Dendritic cell treated with granulocyte-macrophage colony-stimulating factor and Interleukin-4, amounts not matched to agents 40 ng/mL and 50 ng/mL, for 4 days (primary cell): ENCODE measurements around the gene GGT5.
"Not testable (repeated sequence)": the region's sequence is repeated elsewhere in the genome, so short reads cannot be mapped to it uniquely, and the experiment has no call there.

ENCODE experiments used
- H3K27ac Mint-ChIP-seq: one replicate; pipeline ENCODE4 v1.8.0; 2022; ENCODE audit warnings: mild to moderate bottlenecking, mixed read lengths
- H3K27me3 Mint-ChIP-seq: one replicate; pipeline ENCODE4 v1.8.0; 2022; ENCODE audit warnings: mild to moderate bottlenecking, mixed read lengths
- H3K36me3 Mint-ChIP-seq: one replicate; pipeline ENCODE4 v1.8.0; 2022; ENCODE audit warnings: low read depth, mixed read lengths
- H3K4me1 Mint-ChIP-seq: one replicate; pipeline ENCODE4 v1.8.0; 2022; ENCODE audit warnings: low read depth, mixed read lengths
- H3K4me3 Mint-ChIP-seq: one replicate; pipeline ENCODE4 v1.8.0; 2022; ENCODE audit warnings: mild to moderate bottlenecking, moderate library complexity, mixed read lengths
- H3K9me3 Mint-ChIP-seq: one replicate; pipeline ENCODE4 v1.8.0; 2022; ENCODE audit warnings: mixed read lengths
- intact Hi-C: fragments of 100-400 bp; cut with micrococcal nuclease; formaldehyde crosslinking; loops from one replicate; pipeline ENCODE4 v1.15.0; 2022

GGT5 gene

DNA sequence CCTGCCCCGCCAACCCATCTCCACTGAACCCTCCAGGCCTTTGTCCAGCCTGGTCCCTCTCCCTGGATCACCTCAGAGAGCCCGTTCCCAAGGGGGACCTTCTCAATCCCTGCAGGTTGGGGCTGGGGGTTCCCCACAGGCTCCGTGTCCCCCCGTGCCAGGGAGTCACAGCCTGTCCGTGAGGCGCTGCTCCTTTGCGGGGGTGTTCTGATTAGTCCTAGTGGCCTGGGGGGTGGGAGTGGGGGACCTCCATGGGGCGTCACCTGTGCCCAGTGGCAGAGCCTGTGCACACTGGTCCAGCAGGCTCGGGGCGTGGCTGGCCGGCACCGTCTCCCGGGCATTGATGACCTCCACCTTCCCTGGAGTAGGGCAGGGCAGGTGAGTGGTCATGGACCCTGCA lies 11.6 kb downstream of the GGT5 start:
- Mint-ChIP-seq H3K36me3 (peaks cover 99% of the 10 kb centered on the region), H3K27ac (no peak overlapping the region), H3K9me3 (no peaks in the 10 kb centered on the region), H3K4me1 (peaks cover 71% of the 10 kb centered on the region), H3K4me3 (no peak overlapping the region), H3K27me3 (no peaks in the 10 kb centered on the region)
- intact Hi-C loops, result no loop called here

DNA sequence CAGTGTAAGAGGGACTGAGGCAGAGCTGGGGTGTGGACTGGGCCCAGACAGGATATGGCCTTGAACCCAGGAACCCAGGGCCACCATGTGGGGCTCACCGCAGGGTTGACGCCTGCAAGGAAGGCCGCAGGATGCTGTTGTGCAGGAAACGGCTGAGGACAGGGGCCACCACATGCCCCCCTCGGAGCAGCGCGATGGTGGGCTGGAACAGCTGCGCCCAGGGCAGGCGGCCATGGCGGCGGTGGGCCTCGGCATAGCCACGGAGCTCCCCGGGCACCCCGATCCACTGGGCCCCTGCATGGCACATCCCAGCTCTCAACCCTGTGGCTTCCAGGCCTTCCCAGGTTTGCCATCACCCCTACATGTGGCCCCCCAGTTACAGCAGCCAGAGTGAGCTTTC lies 12.2 kb downstream of the GGT5 start:
- intact Hi-C loops, result no loop called here
- Mint-ChIP-seq H3K4me1 (peaks cover 71% of the 10 kb centered on the region), H3K4me3 (no peak overlapping the region), H3K9me3 (no peaks in the 10 kb centered on the region), H3K27me3 (no peaks in the 10 kb centered on the region), H3K36me3 (peaks cover 100% of the 10 kb centered on the region), H3K27ac (peak overlapping the region; percentile 66)

DNA sequence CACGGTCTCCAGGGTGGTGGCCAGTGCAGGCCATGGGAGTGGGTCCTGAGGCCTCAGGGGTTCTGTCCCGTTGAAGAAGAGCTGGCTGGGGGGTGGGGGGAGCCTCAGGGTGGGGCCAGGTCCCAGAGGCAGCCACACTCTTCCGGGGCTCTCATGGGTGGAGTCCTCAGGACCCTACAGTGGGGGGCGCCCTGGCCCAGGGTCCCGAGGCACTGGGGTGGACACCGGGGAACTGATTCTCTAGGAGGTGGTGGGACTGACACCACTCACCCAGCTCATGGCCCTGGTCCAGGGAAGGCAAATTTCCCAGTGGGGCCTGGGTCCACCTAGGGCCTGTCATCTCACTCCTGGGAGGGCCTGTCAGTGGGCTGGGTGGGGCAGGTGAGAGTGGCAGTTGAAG lies 12.8 kb downstream of the GGT5 start:
- Mint-ChIP-seq H3K9me3 (no peaks in the 10 kb centered on the region), H3K27ac (peak overlapping the region; percentile 66), H3K4me1 (peaks cover 71% of the 10 kb centered on the region), H3K27me3 (no peaks in the 10 kb centered on the region), H3K4me3 (no peak overlapping the region), H3K36me3 (peaks cover 100% of the 10 kb centered on the region)
- intact Hi-C loops, result no loop called here

DNA sequence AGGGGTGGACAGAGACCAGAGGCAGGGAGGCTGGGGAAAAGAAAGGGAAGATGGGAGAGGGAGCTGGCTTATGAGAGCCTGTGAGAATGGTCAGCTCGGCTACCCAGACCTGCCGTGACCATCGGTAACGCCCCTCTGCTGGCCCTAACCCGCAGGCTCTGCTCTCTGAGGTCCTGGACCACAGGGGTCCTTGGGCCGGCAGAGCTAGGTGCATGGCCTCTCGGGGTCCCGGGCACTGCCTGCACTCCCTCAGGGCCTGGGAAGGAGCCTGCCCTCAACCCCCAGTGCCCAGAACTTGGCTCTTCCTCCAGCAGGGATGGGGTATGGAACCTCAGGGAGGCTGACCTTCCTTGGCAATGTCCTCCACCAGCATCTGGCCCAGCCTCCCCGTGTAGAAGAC lies 13.2 kb downstream of the GGT5 start:
- H3K4me1 Mint-ChIP-seq, result peaks cover 66% of the 10 kb centered on the region
- intact Hi-C loops, result no loop called here
- no peak overlapping the region for H3K4me3 Mint-ChIP-seq
- H3K27me3 Mint-ChIP-seq, result no peaks in the 10 kb centered on the region
- H3K36me3 Mint-ChIP-seq, result peaks cover 100% of the 10 kb centered on the region
- no peaks in the 10 kb centered on the region for H3K9me3 Mint-ChIP-seq
- peak overlapping the region; percentile 66 for H3K27ac Mint-ChIP-seq

DNA sequence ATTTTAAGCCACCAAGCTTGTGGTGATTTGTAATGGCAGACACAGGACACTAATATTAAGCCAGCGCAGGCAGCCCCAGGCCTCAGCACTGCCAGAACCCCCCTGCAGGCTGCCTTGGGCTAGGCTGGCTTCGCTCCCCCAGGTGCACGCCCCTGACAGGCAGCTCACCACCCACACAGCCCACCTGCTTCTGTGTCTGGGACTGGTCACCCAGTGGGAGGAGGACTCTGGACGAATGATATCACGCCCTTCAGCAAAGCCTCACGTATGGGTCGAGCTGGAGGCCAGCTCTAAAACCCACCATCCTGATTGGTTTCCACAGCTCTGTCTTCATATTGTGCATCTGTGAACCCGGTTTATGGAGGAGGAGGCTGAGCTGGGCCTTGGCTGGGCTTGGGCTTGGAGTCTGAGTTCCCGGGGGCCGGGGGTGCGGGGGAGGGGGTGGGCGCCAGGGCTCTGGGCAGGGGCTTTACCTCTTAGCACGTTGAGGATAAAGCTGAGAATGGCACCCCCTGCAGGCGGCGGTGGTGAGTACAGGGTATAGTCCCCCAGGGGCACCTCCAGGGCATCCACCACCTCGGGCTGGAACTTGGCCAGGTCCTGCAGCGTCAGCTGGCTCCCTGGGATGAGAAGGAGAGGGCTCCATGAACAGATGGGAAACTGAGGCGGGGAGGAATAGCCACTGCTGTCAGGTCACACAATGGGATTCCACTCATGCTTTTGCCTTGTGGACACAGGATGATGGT lies 13.8 kb downstream of the GGT5 start:
- no peaks in the 10 kb centered on the region for H3K9me3 Mint-ChIP-seq
- H3K4me3 Mint-ChIP-seq, result no peak overlapping the region
- no peaks in the 10 kb centered on the region for H3K27me3 Mint-ChIP-seq
- intact Hi-C loops, result no loop called here
- peaks cover 62% of the 10 kb centered on the region for H3K4me1 Mint-ChIP-seq
- H3K27ac Mint-ChIP-seq, result peak overlapping the region; percentile 66
- peaks cover 100% of the 10 kb centered on the region for H3K36me3 Mint-ChIP-seq

DNA sequence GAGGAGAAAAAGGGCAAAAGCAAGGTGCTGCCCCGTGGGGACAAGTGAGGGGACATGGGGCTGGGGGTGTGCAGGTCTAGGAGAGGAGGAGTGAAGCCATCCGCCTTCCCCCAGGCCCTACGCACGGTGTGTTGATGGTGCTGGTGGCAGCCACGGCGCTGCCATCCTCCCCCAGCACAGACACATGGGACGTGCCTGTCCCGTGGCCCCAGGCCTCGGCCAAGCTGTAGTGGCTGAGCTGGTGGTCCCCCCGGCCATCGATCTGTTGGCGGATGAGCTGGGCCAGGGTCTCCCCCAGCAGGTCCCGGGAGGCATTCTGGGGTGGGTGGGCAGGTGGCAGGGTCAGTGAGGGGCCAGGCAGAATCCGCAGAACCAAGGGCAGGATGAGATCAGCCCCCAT lies 18.9 kb downstream of the GGT5 start:
- Mint-ChIP-seq H3K4me3 (no peak overlapping the region), H3K4me1 (peaks cover 10% of the 10 kb centered on the region), H3K9me3 (no peaks in the 10 kb centered on the region), H3K36me3 (peaks cover 100% of the 10 kb centered on the region), H3K27me3 (no peaks in the 10 kb centered on the region), H3K27ac (no peak overlapping the region)
- intact Hi-C loops, result no loop called here

DNA sequence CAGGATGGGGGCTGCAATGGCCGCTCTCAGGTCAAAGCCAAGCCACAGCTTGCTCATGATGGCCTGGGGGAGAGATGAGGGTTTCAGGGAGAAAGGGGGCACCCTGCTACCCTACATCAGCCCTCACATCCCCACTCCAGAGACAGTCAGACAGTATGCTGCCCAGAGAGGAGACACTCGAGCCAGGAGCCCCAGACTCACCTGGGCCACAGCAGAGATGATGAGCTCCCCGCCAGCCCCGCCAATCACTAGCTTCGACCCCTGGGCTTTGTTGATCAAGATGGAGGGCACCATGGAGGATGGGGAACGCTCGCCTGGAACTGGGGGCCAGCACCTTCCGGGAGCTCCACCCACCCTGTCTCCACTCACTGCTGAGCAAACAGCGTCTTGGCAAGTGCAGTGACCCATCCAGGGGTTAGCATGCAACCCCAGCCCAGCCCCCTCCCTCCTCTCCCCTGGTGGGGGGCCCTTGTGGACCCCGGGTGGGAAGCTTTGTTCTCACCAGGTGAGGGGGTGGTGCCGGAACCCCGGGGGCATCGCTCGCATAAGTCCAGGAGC lies 19.8 kb downstream of the GGT5 start:
- Mint-ChIP-seq H3K4me1 (peaks cover 7% of the 10 kb centered on the region), H3K36me3 (peaks cover 100% of the 10 kb centered on the region)
- intact Hi-C loops, result no loop called here

DNA sequence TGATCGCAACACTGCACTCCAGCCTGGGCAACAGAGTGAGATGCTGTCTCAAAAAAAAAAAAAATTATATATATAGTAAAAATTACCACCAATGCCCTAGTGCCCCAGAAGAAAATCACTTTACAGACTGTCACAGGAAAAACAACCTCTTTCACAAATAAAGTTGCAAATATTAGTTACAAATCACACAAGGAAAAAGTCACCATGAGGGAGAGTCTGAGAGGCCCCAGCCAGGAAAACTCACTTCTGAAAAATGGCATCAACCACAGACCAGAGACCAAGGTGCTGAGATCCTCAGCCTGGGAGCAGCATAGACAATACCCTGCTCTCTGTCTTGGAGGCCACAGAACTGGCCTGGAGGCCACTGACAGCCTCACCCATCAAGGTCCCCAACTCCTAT lies 20.4 kb downstream of the GGT5 start:
- Mint-ChIP-seq H3K4me1 (peaks cover 13% of the 10 kb centered on the region), H3K27me3 (no peaks in the 10 kb centered on the region), H3K27ac (no peak overlapping the region), H3K36me3 (peaks cover 100% of the 10 kb centered on the region), H3K9me3 (no peaks in the 10 kb centered on the region), H3K4me3 (no peak overlapping the region)
- intact Hi-C loops, result no loop called here

More for the DNA sequence above, 19.8 kb downstream of the GGT5 start:
- Mint-ChIP-seq H3K27me3 (no peaks in the 10 kb centered on the region), H3K27ac (no peak overlapping the region), H3K9me3 (no peaks in the 10 kb centered on the region), H3K4me3 (no peak overlapping the region)

DNA sequence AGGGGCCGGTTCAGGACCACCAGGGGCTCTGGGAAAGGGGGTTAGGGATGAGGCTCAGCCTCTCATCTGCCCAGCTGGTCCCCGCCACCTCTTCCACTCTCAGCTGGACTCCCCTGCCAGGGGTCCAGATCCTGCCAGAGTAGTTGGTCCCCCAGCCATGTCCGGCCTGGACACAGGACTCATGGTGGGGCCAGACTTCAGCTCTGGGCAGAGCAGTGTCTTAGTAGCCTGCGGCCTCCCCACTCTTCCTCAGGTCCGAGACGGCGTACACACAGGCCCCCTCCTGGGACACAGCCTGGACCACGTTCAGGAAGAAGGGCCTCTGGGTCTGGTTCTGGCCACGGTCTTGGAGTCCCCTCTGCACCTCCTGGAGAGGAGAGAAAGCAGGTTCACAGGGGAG lies 25.1 kb downstream of the GGT5 start:
- H3K9me3 Mint-ChIP-seq, result no peaks in the 10 kb centered on the region
- intact Hi-C loops, result no loop called here
- H3K4me3 Mint-ChIP-seq, result no peak overlapping the region
- H3K4me1 Mint-ChIP-seq, result peaks cover 30% of the 10 kb centered on the region
- peak overlapping the region; percentile 50 for H3K27ac Mint-ChIP-seq
- peaks cover 94% of the 10 kb centered on the region for H3K36me3 Mint-ChIP-seq
- H3K27me3 Mint-ChIP-seq, result no peaks in the 10 kb centered on the region

DNA sequence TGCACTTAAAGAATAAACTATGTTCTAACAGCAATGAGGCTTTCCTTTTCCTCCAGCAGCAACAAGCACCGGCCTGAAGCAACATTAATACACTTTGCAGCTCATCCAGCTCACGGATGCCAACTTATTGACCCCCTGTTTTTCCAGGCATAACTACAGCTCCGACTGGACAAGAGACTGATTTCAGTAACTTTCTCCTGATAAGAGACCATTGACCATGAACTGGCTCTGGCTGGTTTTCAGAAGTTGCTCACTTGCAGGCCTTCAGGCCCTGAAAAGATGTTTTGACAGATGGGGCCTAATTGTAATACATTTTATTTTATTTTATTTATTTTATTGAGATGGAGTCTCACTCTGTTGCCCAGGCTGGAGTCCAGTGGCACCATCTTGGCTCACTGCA lies 27.5 kb downstream of the GGT5 start:
- H3K9me3 Mint-ChIP-seq, result no peaks in the 10 kb centered on the region
- H3K4me1 Mint-ChIP-seq, result peaks cover 40% of the 10 kb centered on the region
- intact Hi-C loops, result no loop called here
- no peaks in the 10 kb centered on the region for H3K27me3 Mint-ChIP-seq
- H3K36me3 Mint-ChIP-seq, result peaks cover 77% of the 10 kb centered on the region
- H3K27ac Mint-ChIP-seq, result peak overlapping the region; percentile 72
- H3K4me3 Mint-ChIP-seq, result no peak overlapping the region

DNA sequence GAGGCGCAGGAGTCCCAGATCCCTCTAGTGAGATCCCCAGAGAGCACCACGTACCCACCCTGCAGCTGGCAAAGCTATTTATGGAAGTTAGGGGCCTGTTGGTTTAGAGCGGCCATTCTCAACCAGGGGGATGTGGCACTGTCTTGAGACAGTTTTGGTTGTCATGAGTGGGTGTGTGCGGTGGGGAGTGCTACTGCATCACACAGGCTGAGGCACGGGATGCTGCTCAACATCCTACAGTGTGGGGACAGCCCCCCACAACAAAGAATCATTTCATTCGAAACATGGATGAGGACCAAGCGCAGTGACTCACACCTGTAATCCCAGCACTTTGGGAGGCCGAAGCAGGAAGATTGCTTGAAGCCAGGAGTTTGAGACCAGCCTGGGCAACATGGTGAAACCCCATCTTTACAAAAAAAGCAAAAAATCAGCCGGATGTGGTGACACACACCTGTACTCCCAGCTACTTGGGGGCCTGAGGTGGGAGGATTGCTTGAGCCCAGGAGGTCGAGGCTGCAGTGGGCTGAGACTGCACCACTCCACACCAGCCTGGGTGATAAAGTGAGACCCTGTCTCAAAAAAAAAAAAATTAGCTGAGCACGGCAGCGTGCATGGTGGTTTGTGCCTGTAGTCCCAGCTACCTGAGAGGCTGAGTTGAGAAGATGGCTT lies 28.2 kb downstream of the GGT5 start:
- Mint-ChIP-seq H3K4me1 (peaks cover 47% of the 10 kb centered on the region), H3K27me3 (no peaks in the 10 kb centered on the region), H3K9me3 (no peaks in the 10 kb centered on the region), H3K27ac (peak overlapping the region; percentile 72), H3K36me3 (peaks cover 70% of the 10 kb centered on the region), H3K4me3 (no peak overlapping the region)
- intact Hi-C loops, result no loop called here

DNA sequence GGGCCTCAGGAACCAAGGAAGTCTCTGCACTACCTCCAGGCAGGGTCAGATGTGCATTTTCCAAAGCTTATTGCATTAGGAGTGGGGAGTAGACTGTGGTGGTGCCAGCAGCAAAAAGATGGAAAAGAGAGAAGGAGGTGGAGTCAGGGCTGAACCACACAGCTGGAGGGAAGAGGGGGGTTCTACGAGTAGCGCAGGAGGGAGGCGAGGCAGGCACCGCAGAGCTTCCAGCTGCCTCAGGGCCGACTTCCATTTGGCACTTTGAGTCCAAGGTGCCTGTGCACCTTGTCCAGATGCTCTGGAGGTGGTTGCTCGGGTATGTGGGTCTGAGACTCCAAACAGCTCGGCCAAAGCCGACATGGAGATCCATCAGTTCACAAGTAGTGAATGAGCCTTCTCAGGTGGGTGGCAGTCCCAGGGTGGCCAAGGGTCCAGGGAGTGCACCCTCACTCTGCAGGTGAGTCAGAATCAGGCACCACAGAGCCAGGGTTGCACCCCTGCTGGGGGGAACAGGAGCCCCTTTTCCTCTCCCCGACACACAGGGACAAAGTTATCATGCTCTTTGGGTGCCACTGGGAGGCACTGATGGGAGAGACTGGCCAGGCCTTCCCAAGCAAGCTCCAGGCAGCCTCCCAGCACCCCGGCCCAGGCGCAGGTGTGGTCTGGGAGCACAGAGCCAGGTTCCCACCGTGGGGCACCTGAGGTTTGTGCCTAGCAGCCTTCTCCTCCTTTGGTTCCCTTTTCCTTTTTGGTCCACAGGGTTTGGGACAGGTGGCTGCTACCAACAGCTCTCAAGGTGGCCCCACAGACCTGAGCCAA lies 30.2 kb downstream of the GGT5 start:
- Mint-ChIP-seq H3K36me3 (peaks cover 50% of the 10 kb centered on the region), H3K4me3 (no peak overlapping the region), H3K27me3 (no peaks in the 10 kb centered on the region), H3K4me1 (peaks cover 54% of the 10 kb centered on the region), H3K9me3 (no peaks in the 10 kb centered on the region), H3K27ac (peak overlapping the region; percentile 72)
- intact Hi-C loops, result no loop called here

DNA sequence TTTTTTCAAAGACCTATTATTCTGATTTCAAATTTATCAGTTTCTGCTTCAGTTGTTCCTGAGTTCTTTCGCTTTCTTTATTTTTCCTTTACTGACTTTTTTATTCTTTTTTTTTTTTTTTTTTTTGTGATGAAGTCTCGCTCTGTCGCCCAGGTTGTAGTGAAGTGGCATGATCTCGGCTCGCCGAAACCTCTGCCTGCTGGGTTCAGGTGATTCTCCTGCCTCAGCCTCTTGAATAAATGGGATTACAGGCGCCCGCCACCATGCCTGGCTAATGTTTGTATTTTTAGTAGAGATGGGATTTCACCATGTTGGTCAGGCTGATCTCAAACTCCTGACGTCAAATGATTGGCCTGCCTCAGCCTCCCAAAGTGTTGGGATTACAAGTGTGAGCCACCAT lies 31.8 kb downstream of the GGT5 start:
- H3K27me3 Mint-ChIP-seq, H3K9me3 Mint-ChIP-seq, H3K27ac Mint-ChIP-seq, H3K4me3 Mint-ChIP-seq, intact Hi-C loops: not testable (repeated sequence)
- H3K4me1 Mint-ChIP-seq, result peaks cover 57% of the 10 kb centered on the region
- peaks cover 34% of the 10 kb centered on the region for H3K36me3 Mint-ChIP-seq

DNA sequence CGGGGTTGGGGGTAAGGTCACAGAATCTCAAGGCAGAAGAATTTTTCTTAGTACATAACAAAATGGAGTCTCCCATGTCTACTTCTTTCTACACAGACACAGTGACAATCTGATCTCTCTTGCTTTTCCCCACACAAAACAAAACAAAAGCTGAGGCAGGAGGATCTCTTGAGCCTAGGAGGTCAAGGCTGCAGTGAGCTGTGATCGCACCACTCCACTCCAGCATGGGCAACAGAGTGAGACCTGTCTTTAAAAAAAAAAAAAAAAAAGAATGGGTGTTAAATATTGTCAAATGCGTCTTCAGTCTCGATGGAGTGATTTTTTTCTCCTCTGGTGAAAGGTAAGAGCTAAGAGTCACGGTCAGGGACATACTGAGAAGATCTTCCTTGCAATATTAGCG lies 33.2 kb downstream of the GGT5 start:
- Mint-ChIP-seq H3K4me1 (peaks cover 70% of the 10 kb centered on the region), H3K27ac (peak overlapping the region; percentile 56), H3K36me3 (peaks cover 22% of the 10 kb centered on the region)
- H3K27me3 Mint-ChIP-seq, H3K9me3 Mint-ChIP-seq, H3K4me3 Mint-ChIP-seq, intact Hi-C loops: not testable (repeated sequence)
